HG03520 (cell line): Measurements from ENCODE around the gene HOXB3.

Experiments used
- ATAC-seq: cut with Tn5 transposase; IDR thresholded peaks from one replicate; pipeline ENCODE4 v1.9.1; 2021; ENCODE audit warnings: mild to moderate bottlenecking, moderate library complexity; ENCODE audit not compliant: unreplicated experiment

HOXB3 gene

DNA sequence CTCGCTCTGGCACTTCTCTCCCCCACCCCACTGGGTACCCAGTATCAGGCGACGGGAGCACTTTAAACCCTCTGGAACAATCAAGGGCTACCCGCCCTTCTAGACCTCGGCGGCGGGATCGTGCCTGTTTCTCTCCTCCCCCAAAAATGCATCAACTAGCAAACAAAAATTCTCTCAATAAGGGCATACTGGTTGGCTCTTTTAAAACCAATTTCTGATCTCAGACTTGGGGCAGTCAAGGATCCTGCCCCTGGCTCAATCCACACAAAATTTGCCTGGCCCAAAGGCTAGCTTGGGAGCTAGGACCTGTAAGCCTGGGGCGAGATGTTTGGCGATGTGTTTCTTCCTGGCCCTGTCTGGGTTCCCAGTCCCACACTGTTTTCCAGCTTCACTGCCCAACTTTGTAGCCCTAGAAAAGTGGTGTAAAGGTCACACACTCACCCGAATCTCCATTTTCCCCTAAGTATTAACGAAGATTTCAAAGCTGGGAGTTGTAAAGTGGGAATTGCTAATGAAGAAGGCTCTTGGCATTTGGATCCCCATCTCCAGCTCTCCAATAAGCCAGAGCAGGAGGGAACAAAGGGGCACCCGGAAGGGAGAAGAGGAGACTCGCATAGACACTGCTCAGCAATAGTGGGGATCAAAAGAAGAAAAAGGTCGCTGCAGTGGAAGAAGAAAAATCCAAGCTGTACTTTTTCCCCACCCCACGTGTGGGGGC, 30.8 kb downstream of the HOXB3 start:
- ATAC-seq, result no peak

GRCh38 chr17:48558831-48559121, 31.3 kb downstream of the HOXB3 start:
- ATAC-seq, result no peak

- ATAC-seq, result no peak
These were observed 31.8 kb downstream of the HOXB3 start for GRCh38 chr17:48558057-48558830.

GRCh38 chr17:48556576-48557401, 33.3 kb downstream of the HOXB3 start:
- ATAC-seq, result no peak

- no peak for ATAC-seq
These were observed 33.8 kb downstream of the HOXB3 start for GRCh38 chr17:48556229-48556575.

DNA sequence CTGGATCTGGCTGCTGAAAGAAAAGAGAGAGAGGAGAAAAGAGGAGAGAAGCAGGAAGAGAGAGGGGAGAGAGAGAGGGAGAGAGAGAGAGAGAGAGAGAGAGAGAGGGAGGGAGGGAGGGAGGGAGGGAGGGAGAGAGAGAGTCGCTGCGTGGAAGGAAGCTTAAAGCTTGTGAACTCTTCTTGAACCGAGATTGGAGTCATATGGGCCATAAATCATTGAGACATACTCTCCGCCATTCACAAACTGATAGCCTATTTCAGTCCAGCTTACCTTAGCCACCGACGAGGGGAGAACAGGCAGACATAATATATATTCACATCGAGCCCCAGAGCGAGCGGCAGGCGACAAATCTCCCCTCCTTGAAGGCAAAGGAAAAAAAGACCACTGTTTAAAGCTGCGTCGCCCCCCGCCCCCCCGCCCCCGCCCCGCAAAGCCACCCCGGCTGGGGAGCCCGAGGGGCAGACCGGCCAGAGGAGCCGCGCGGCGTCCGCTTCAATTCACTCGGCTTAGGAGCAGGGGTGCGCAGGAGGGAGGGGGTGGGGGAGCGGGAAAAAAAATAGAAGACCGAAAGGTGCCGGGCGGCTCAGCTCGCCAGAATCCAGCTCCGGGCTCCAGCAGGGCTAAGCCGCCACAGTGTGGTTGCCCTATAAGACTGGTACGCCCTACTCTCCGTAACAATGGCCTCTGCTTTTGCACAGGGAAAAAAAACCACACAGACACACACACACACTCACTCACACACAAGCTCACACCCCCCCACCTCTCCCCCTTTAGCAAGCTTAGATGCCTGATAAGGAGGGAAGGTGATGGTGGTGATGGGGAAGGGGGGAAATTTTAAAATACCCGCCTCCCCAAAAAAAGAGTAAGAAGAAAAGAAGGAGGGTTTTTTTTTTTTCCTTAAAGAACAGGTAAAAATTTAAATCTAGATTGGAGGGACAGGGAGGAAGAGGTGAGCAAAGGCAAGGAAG, 34.5 kb downstream of the HOXB3 start:
- ATAC-seq, result no peak

- ATAC-seq, result no peak
These were observed 35.4 kb downstream of the HOXB3 start for GRCh38 chr17:48554412-48555257.

- ATAC-seq, result no peak
These were observed 36.2 kb downstream of the HOXB3 start for GRCh38 chr17:48553826-48554225.

DNA sequence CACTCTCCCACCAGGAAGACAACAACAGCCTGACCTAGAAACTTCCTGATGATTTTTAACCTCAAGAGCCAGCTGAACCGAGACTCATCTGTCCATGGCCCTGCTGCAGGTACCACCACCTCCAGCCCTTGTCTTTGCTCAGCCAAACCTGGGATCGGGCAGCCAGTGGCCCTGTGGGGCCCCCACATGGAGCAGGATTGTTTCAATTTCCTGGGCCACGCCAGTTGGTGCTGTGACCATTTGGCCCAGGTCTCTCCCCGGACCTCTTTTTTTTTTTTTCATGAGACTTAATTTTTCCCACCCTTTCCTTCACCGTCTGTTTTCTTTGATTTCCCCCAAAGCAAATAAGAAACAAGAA, 36.9 kb downstream of the HOXB3 start:
- no peak for ATAC-seq

DNA sequence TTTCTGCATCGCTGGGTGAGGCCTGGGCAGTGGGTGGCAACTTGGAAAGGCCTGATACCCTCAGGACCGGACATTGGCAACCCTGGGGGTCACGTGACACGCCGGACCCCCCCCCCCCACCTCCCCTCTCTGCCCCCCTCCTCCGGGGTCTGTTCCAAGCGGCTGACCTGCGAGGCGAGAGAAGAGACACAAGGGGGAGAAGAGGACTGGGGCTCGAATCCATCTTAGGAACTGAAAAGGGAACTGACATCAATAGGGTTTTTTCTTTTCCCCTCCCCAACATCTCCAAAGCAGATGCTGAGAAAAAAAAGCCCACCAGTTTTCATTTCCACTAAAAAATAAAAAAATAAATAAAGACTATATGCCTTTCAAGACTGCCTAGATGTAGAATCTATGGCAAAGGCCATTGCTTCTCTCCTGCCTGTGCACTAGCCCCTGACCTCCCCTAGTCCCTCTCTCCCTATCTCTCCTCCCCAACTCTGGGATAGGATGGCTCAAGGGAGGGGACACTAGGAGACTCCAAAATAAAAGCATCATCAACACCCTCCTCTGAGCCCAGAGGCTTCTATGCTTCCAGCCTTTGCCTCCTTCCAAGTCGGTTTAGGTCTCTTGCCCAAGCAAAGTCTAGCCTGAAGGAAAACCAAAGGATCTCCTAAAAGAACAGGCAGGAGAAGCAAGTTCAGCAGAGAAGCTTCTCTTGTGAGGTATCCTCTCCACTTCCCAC, 37.4 kb downstream of the HOXB3 start:
- ATAC-seq, result no peak

GRCh38 chr17:48551596-48552465, 38.2 kb downstream of the HOXB3 start:
- no peak for ATAC-seq

GRCh38 chr17:48551214-48551555, 38.9 kb downstream of the HOXB3 start:
- ATAC-seq, result no peak

DNA sequence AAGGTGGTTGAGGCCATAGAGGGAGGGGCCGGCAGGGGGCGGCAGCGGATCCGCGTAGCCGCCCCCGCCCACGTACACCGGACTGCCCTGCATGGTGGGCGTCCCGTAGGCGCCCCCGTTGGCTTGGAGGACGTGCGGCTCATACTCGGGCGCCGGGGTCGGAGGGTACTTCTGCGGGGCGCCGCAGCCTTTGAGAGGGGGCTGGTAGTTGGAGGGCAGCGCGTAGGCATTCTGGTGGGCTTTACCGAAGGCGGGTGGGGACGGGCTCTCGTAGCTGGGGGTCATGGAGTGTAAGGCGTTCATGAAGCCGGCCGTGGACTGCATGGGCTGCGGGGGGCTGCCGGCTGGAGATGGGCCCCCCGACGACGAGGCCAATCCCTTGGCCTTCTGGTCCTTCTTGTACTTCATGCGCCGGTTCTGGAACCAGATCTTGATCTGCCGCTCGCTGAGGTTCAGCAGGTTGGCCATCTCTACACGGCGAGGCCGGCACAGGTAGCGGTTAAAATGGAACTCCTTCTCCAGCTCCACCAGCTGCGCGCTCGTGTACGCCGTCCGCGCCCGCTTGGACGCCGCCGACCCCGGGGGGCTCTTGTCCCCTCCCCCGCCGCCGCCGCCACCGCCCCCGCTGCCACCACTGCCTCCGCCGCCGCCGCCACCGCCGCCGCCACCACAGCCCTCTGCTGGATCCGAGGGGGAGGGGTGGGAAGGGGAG, 39.4 kb downstream of the HOXB3 start:
- ATAC-seq, result no peak

DNA sequence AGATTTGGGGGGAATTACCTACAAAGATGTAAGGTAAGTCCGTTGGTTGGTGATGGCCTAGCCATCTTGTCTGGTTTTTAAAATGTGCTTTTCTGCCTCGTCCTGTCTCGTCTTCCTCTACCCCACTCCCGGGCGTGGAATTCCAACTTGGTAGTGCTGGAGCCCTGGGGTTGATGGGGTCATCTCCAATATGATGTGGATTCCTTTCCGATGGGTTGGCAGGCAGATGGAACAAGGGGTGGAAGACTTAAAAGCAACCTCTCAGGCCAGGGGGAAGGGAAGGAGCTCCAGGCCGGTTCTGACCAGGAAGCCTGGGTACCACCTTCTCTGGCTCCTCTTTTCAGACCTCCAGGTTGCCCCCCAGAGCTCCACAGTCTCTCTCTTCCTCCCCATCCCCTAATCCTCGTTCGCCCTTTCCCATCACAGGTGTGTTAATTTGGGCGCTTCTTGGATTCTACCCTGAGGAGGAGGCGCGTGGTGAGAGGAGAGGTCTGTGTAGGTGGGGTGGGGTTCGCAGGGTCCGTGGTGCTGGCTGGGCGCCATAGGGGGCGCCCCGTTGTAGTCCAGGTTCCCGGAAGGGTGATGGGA, 40.0 kb downstream of the HOXB3 start:
- no peak for ATAC-seq

DNA sequence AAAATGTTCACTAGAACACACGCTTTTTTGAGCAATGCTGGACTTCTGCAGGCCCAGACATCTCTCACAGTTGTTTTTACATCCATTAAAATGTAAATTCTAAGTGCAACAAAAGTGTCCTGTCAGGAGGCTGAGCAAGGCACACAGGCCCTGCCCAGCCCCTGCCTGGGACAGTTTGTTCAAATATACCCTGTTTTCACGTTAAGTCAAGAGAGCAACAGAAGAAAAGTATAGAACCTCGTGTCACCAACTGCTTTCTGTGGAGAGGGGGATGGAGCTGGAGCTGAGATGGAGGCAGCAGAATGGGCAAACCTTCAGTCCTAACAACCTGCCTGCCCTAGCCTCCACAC, 40.8 kb downstream of the HOXB3 start:
- ATAC-seq, result no peak

DNA sequence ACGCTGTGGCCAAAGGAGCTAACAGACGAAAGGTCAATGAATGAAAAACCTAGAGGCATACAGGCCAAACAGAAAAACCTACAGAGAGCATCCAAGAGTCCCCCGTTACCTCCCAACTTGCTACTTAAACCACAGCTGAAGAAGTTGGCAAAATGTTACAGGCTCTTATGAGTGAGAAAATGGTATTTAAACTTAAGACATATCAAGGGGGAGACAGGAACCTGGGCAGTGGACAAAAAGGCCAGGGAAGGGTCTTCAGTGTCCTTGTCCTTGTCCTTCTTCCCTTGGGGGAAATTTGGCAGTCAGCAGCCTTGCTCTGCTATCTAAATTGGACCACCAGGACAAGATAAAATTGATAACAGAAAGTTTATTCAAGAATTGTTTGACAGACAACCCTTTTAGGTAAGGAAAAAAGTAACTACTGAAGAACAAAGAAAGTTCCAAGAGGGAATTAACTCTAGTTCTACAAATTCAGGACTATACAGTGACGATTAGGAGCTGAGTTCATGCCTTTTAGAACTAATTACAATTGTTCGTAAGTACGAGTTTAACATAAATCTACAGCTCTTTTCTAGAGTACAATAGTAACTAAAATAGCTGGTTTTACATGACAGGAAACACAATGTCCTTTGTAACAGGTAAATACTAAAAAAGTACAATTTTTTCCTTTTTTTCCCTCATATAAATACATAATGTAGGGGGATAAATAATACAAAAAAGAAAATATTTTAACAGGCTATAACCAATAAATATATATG, 41.3 kb downstream of the HOXB3 start:
- no peak for ATAC-seq
